GM12892 (cell line): ENCODE data around the gene ZNF827.
A peak's percentile ranks its signal among the peaks of the same experiment; 100 is the strongest.

ENCODE experiments used
- DNase-seq: peaks from one replicate; pipeline ENCODE4 v3.0.0; 2011; ENCODE audit not compliant: insufficient read length
- FAIRE-seq: peaks from 2 replicates; lab custom pipeline; 2011; peaks lifted over from hg19 to GRCh38; lab: Jason Lieb, UNC
- POLR2A ChIP-seq: IDR thresholded peaks from 2 replicates; pipeline ENCODE4 v1.6.1; 2011; ENCODE audit warnings: low read depth, low read length, control low read depth
- POLR2AphosphoS5 ChIP-seq: IDR thresholded peaks from 2 replicates; pipeline ENCODE4 v1.6.1; 2011; ENCODE audit warnings: low read depth, low read length, control low read depth
- TAF1 ChIP-seq: IDR thresholded peaks from 2 replicates; pipeline ENCODE4 v1.6.1; 2011; ENCODE audit warnings: low read depth, mild to moderate bottlenecking, control low read depth, low read length, borderline replicate concordance

Gene ZNF827

GRCh38 chr4:145944886-145945285 lies 6.3 kb upstream of the ZNF827 start:
- TF ChIP-seq TAF1, result no peak
- TF ChIP-seq POLR2AphosphoS5, result no peak
- no peak for FAIRE-seq
- no peak for DNase-seq

DNA sequence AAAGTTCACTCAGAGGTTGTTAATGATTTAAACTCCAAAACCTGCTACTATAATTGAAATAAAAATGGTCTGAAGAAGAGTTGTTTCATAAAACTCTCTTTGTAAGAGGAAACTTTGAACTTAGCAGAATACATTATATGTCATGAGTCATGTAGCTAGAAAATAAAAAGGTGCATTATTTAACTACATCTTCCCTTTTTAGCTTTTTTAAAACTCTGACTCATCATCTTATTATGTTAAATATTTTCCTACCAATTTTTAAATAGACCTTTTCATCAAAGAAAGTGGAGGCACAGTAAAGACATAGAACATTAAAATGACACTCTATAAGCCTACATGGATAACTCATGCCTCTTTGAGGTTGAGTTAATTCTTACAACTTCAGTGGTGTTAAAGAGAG lies 1.2 kb upstream of the ZNF827 start:
- no peak for DNase-seq
- no peak for FAIRE-seq
- no peak for TF ChIP-seq POLR2AphosphoS5
- no peak for TF ChIP-seq POLR2A
- TF ChIP-seq TAF1, result no peak

DNA sequence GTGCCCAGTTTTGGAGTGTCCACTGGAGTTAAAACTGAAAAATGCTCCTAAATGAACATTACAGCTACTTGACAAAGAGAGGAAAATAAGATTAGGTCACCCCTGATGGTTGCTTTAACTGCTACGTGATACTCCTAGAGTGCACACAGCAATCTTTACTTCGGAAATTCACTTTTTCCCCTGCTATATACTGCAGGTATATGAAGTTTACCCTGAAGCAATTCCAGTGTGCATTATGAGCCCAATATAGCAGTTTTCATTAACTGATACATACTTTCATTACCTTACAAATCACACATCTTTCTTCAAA lies 773 bp upstream of the ZNF827 start:
- FAIRE-seq (peak; percentile 77), DNase-seq (no peak)
- TF ChIP-seq POLR2AphosphoS5 (no peak), TAF1 (no peak), POLR2A (no peak)

- TF ChIP-seq POLR2A (0 out of 2 replicates have a peak, but pooled peaks have one; percentile 31), POLR2AphosphoS5 (no peak), TAF1 (peak; percentile 16; the same call in 1 of the 2 replicates)
- DNase-seq, result peak; percentile 29
- peak; percentile 30 for FAIRE-seq
Observed at GRCh38 chr4:145937971-145938611, 532 bp downstream of the ZNF827 start.

GRCh38 chr4:145936997-145937901 lies 1.4 kb downstream of the ZNF827 start:
- peak; percentile 35; the same call in 1 of the 2 replicates for TF ChIP-seq POLR2A
- TF ChIP-seq POLR2AphosphoS5, result peak; percentile 58; the same call in 1 of the 2 replicates
- peak; percentile 56; the same call in 1 of the 2 replicates for TF ChIP-seq TAF1
- DNase-seq (peak; percentile 41), FAIRE-seq (peak; percentile 48)

DNA sequence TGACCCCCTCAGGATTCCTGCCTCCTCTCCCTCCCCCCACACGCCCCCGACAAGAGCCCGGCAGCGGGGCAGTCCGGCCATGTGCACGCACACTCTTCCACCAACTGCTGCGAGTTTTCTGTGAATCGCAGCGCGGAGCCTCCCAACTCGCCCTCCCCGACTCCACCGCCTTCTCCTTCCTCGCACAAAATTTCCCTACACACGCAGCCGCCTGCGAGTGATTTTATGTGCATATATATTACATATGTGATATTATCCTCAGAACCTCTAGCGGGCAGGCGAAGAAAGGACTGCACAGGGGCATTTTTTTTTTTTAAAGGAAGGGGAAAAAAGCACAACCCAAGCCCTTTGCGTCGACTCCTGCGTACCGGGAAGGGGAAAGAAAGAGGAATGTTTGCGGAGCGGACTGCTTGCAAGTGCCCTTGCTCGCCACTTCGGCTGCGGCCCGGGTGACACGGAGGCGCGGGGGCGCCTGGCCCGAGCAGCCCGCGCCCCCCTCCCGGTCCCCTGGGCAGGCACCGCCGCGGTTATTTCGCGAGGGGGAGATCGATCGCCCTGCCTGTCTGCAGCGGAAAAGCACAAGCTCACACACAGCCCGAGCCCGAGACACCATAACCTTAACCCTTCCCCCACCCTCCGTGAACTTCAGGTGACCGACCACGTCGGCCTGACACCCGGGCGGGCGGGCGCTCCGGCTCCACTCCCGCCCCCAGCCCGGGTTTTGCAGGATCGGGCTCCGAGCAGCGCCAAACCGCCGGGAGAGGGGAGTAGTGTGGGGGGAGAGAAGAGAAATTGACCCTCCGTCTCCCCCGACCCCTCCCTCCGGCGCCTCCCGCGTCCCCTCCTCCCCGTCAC lies 2.3 kb downstream of the ZNF827 start:
- FAIRE-seq (peak; percentile 89), DNase-seq (peak; percentile 62)
- peak; percentile 53 for TF ChIP-seq POLR2AphosphoS5
- TF ChIP-seq POLR2A, result peak; percentile 51; the same call in 1 of the 2 replicates
- TF ChIP-seq TAF1, result no peak; the same call in 1 of the 2 replicates

GRCh38 chr4:145935253-145936141 lies 3.1 kb downstream of the ZNF827 start:
- peak; percentile 80 for TF ChIP-seq POLR2AphosphoS5
- TF ChIP-seq TAF1, result 0 out of 2 replicates have a peak, but pooled peaks have one; percentile 52
- peak; percentile 67; the same call in 1 of the 2 replicates for TF ChIP-seq POLR2A
- FAIRE-seq, result peak; percentile 83
- DNase-seq, result peak; percentile 38

- FAIRE-seq (peak; percentile 24), DNase-seq (no peak)
- TF ChIP-seq POLR2A (no peak; the same call in 1 of the 2 replicates), TAF1 (no peak), POLR2AphosphoS5 (no peak)
Observed at GRCh38 chr4:145934434-145935047, 4.1 kb downstream of the ZNF827 start.

DNA sequence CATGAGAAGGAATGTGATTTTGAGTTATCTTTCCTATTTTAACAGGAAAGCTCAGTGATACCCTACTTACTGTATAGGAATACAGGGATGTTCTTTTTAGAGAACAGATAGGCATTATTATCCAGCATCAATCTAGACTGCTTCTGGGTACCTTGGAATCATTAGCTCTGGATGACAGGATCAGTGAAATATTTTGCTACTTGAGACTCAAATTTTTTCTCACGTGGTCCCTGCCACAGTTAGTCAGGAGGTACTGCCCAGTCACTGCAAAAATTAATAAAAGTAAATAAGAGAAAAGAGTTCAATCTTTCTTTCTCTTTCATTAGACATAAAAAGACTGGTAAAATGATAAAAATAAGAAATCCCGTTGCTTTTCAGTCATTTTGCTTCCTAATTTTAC lies 5.5 kb downstream of the ZNF827 start:
- no peak for FAIRE-seq

DNA sequence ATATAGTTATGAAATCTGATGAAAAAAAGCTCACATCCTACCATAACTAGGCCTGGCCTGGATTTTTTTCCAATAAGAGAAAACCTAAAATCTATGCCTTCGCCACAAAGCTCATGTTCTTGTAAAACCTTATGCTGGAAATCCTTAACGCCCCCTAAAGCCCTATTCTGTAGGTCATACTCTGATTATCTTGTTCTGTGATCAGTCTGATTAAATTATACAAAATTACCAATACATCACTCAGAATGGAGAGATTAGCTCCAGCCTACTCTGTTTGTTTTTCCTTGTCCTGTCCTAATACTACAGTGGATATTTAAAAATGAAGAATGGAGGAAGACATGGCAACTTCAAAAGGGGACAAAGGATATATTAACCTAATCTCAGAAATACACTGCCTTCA lies 7.2 kb downstream of the ZNF827 start:
- no peak for TF ChIP-seq POLR2A
- TF ChIP-seq TAF1, result no peak
- TF ChIP-seq POLR2AphosphoS5, result no peak
- DNase-seq, result no peak
- no peak for FAIRE-seq

More for the DNA sequence above, 5.5 kb downstream of the ZNF827 start:
- TF ChIP-seq POLR2A, result no peak
- no peak for TF ChIP-seq POLR2AphosphoS5
- TF ChIP-seq TAF1, result no peak
- DNase-seq, result no peak

GRCh38 chr4:145930592-145930991 lies 8.0 kb downstream of the ZNF827 start:
- no peak for TF ChIP-seq TAF1
- no peak for TF ChIP-seq POLR2A
- no peak for TF ChIP-seq POLR2AphosphoS5
- FAIRE-seq (no peak), DNase-seq (no peak)
